HG02938 (cell line): ENCODE results near the gene SGSM1.

ENCODE experiments used
- ATAC-seq: cut with Tn5 transposase; IDR thresholded peaks from one replicate; pipeline ENCODE4 v1.9.1; 2021; ENCODE audit warnings: mild to moderate bottlenecking, moderate library complexity; ENCODE audit not compliant: unreplicated experiment

Gene SGSM1

DNA sequence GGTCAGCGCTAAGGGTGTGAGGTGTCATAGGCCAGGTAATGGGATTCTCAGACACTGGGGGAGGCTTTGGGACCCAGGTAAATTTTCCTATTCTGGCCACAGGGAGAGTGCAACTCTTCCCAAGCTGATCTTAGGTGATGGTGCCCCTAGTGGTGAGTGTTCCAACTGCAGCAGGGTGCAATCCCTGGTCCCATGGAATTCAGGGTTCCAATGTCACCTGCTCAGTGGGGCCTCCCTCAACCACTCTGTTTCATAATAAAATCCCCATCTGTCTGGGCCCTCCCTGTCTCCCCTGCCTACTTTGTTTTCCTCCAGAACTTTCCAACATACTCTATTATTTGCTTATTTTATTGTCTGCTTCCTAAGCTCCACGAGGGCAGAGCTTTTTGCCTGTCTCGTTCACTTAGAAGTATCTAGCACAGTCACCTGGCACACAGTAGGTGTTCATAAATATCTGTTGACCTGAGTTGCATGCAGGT is 2.9 kb upstream of the SGSM1 start:
- ATAC-seq, result no peak

DNA sequence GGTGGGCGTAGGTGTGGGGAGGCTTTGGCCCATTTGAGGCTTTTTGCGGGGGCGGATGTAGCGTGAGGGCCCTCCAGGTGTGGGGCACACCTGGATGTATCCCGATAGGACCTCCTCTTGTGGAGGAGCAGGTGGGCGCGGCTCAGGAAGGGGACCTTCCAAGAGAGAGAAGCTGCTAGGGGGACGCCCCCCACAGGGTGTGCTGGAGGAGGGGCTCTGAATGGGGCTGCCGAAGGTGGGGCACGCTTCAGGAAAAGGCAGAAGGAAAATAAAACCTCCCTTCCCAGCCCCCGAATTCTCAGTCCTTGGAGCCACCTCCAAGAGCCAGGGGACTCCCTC is 621 bp downstream of the SGSM1 start:
- no peak for ATAC-seq

DNA sequence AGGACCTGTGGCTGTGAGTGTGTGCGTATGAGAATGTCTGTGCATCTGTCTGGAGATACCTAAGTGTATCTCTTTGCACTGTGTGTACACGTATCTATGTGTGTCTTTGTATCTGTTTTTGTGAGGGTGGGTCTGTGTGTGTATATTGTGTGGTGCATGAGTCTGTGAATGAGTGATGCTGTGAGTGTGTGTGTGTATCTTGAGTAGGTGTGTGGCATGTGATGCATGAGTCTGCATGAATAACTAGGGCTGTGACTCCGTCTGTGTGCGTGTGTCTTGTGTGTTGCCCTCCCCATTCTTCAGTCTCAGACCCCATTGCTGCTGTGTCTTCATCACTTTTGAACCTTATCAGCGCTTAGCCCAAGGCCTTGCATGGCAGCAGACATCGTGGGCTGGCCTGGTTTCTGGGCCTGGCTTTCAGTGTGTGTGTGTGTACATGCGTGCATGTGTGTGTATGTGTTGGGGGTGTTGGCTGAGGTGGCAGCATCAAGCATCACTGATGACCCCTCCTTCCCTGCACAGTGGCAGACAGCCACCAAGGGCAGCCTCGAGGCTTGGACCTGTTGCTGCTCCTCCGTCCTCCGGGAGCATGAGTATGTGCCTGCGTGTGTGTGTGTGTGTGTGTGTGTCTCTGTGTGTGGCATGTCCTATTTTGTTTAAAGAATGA is 1.4 kb downstream of the SGSM1 start:
- ATAC-seq, result no peak

GRCh38 chr22:24809331-24809730 is 3.3 kb downstream of the SGSM1 start:
- ATAC-seq, result no peak

- no peak for ATAC-seq
Measured at GRCh38 chr22:24810043-24810749, 4.2 kb downstream of the SGSM1 start.

- ATAC-seq, result no peak
Measured at GRCh38 chr22:24812950-24813775, 7.2 kb downstream of the SGSM1 start.

DNA sequence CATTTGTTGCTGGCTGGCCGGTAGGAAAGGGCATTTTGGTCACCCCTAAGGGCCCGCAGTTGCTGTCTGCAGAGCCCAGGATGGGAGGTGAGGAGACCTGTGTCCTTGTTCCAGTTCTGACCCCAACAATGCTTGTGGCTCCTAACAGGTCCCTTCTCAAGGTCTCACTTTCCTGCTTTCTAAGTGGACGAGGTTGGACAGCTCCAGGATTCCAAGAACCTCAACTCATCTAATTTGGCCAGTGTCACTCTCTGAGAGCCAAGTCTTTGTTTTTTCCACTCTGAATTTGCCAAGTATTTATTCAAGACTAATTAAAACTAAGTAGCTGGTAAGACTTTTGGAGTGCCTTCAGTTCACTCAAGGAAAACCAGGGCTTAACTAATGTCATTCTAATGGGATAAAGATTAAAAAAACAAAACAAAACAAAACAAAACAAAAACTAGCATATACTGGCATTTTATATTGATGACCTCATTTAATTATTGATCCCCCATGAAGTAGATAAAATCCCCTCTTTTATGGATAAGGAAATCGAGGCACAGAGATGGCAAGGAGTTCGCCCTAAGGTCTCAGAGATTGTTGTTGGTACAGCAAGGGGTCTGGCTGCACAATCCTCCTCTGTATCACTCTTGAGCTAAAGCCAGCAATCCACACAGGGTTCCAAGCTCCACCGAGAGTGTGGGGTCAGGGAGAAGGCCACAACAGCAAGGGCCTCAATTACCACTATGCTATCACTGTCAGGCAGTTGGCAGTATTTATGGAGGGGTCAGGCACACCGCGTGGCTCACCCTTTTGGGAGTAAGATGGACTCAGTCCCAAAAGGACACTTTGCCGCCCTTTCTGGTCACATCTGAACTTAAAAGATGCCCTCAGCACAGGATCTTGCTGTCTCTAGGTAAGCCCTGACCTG is 8.1 kb downstream of the SGSM1 start:
- no peak for ATAC-seq

DNA sequence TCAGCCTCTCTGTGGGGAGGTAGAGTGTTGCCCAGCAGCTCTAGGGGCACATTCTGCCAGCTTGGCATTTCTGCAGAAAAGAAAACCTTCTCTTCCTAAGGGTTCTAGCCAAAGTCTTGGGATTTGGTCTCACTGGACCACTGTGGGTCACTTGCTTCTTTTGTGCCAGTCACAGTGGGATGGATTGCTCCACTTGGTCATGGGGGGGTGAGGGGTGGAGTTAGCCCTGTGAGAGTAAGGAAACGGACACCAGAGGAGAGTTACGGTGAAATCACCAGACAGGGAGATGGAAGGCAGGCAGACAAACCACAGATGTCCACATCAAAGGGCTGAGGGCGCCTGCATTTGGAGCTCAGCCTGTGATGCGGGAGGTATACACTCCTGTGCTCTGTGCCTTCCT is 10.8 kb downstream of the SGSM1 start:
- no peak for ATAC-seq

DNA sequence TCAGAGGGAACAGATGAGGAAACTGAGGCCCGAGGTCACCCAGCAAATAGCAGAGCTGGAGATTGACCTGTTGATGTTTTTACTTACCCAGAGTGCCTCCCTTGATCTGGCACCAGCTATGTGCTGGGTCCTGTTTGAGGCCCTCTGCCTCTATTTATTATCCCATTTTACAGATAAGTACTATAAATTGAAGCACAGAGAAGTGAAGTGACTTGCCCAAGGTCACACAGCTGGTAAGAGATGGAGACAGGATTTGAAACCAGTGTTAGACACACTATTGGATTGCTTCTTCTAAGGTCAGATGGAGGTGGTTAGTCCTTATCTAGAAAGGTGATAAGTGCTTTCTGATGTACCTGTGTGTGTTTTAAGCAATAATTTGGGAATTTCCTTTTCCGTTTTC is 13.5 kb downstream of the SGSM1 start:
- no peak for ATAC-seq

GRCh38 chr22:24819911-24820461 is 14.0 kb downstream of the SGSM1 start:
- no peak for ATAC-seq

- ATAC-seq, result no peak
Measured at GRCh38 chr22:24822471-24822870, 16.5 kb downstream of the SGSM1 start.

- ATAC-seq, result no peak
Measured at GRCh38 chr22:24823787-24824186, 17.8 kb downstream of the SGSM1 start.

GRCh38 chr22:24824250-24824649 is 18.2 kb downstream of the SGSM1 start:
- no peak for ATAC-seq

GRCh38 chr22:24824915-24825314 is 18.9 kb downstream of the SGSM1 start:
- no peak for ATAC-seq

- no peak for ATAC-seq
Measured at GRCh38 chr22:24826710-24827285, 20.8 kb downstream of the SGSM1 start.

DNA sequence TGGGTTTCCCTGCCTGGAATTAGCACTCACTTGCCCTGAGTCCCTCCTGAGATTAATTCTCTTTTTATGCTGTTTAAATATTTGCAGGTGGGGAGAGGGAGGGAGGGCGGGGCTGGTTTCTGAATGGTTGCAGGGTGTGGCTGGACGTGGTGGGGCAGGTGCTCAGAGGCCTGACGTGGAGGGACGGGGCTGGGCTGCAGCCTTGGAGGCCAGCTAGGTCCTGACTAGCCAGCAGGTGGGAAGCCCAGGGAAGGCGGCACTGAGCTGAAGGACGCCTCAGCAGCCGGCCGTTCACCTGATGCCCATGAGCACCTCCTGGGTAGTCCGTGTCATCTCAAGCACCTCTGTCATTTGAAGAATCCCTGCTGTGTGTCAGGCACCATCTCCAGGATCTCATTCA is 21.3 kb downstream of the SGSM1 start:
- no peak for ATAC-seq

- no peak for ATAC-seq
Measured at GRCh38 chr22:24830205-24830979, 24.4 kb downstream of the SGSM1 start.

GRCh38 chr22:24831687-24832086 is 25.7 kb downstream of the SGSM1 start:
- no peak for ATAC-seq

GRCh38 chr22:24833881-24834495 is 28.0 kb downstream of the SGSM1 start:
- no peak for ATAC-seq
